GOT3 (cell line): ENCODE measurements around the gene ZBTB7B.
A peak's percentile ranks its signal among the peaks of the same experiment; 100 is the strongest.
"Not testable (repeated sequence)": the region's sequence is repeated elsewhere in the genome, so short reads cannot be mapped to it uniquely, and the experiment has no call there.

Experiments
- DNase-seq: peaks from one replicate; lab custom pipeline; 2025; ENCODE audit warnings: mixed read lengths; lab: John Stamatoyannopoulos, UW

Gene ZBTB7B

DNA sequence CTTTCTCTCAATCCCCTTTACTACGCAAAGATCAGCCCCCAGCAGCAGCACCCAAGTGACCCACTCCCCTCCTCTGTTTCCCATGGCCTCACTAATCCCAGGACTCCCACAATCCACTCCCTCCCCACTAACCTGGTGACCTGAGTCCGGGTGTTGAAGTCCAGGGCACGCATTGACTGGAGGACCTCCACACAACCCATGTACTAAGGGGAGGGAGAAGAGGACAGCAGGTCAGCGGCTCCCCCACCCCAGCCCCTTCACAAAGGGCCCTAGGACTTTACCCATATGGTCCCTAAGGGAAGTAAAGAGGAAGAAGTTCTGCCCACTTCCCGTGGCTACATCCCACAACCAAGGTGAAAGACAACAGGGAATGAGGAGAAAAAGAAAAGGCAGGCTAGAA is 33.4 kb upstream of the ZBTB7B start:
- no peak for DNase-seq

DNA sequence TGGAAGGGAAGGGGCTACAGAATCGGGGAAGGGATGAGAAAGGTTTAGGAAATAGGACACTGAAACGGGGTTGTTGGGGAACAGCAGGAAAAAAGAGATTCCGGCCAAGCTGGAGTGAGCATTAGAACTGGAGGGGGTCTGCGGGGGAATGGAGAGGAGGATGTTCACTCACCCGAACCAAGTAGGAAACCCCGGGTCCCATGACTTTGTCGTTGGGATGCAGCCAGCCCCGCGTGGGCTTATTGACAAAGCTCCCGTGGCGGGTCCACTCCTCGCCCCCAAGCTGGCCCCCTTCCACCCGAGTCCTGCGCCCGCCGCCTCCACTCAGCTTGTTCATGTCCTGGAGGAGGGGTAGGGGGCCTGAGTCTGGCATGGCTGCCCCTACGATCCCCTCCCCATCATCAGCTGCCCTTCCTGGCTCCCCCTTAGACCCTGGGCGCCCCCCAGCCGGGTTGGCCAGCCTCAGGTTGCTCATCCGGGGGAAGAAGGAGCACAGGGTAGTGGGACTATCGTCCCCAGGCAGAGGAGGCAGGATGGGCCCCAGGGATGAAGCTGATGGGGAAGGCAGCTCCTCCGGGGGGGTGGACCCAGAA is 32.6 kb upstream of the ZBTB7B start:
- no peak for DNase-seq

DNA sequence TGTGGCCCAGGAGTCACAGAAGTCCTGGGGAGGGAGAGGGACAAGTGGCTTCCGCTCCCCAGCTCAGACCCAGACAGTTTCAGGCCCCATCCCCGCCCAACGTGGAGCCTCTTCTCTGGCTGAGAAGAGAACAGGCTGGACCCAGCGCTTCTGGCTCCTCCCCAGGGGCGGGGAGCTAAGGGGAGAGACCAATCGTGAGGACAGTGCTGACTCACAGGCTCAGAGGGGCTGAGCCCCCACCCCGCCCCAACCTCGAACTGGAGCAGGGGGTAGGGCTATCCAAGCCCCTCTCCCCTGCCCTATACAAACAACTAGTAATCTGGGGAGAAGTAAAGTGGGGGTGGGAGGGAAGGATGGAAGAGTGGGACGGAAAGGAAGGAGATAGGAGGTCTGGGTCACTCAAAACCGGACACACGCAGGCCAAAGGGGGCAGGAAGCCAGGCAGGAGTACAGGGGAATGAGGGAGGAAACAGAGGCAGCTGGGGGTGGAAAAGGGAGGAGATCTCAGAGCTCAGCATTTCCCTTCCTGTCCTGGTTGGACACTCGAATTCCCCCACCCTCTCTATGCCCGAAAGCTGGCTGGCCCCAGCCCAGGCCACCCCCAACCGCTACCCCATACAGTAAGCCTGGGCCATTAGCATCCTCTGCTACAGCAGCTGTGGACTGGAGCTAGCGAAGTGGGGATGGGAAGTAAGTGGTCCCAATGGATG is 31.8 kb upstream of the ZBTB7B start, which contains the start of gene SHC1:
Gene SHC1, minus strand, starts transcription at position 117 of the 710 bp plus-strand sequence. CDS start 221 bp downstream, outside the sequence.
- DNase-seq = peak; percentile 69

DNA sequence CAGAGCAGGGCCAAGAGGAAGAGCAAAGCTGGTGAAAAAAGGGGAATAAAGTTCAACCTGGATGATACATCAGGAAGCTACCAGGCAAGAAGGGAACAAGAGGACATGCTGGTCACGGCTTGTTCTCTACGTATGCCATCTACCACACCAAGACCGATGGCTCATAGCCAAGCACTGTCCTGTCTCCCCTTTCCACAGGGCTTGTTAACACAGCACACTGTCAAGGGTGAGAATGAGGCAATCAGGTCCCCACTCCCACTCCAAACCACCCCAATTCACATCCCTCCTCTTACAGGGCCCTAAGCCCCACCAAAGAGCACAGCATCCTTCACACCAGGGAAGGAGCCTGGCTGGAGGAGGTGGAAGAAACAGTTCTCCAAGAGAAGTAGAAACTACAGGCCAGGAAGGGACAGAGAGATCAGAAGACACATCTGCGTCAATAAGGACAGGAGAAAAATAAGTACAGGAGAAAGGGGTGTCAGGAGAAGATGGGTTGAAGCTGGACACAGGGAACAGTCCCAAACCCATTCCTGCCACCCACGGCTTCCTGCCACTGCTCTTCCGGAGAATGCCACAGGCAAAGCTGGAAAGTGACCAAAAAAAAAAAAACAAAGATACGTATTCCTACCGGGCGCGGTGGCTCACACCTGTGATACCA is 31.1 kb upstream of the ZBTB7B start:
- no peak for DNase-seq

DNA sequence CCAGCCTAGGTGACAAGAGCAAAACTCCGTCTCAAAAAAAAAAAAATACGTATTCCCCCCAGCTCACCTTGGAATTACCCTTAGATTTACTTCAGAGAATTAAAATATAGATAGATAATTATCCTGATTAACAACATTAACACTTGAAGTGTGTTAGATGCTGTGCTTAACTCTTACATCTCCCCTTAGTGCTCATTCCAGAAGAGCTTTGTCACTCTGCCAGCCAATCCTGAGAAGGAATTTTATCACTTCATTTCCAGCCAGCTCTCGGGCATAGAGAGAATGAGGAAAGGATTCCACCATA is 30.4 kb upstream of the ZBTB7B start:
- DNase-seq = no peak

DNA sequence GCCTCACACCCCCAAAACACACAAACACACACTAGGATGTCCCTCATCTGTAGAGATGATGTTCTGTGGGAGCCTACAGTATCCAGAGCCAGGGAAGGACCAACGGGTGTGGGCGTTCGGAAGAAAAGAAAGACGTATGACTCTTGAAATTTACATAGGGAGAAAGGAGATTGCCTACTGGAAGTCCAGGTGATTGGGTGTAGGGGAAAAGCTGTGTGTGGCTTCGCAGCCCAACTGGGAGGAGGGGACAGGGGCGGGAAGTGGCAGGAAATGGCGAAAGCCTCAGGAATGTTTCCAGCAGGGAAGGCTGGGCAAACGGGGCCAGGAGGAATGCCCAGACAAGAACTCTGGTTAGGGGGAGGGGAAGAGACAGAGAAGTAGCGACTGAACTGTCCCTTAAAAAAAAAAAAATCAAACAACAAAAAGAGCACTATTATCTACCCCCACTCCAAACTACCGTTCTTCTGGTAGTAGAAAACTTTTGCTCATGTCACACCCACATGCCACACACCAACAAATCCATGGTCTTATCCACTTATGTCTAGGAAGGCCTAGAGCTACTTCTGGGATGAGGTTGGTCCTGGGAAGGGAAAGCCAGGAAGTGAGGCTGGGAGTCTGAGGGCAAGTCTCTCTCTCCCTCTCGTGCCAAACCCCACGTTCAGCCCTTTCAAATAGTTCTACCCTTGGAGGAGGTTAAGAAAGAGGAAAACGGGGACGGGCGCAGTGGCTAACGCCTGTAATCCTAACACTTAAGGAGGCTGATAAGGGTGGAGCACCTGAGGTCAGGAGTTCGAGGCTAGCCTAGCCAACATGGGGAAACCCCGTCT is 29.9 kb upstream of the ZBTB7B start:
- DNase-seq = no peak

DNA sequence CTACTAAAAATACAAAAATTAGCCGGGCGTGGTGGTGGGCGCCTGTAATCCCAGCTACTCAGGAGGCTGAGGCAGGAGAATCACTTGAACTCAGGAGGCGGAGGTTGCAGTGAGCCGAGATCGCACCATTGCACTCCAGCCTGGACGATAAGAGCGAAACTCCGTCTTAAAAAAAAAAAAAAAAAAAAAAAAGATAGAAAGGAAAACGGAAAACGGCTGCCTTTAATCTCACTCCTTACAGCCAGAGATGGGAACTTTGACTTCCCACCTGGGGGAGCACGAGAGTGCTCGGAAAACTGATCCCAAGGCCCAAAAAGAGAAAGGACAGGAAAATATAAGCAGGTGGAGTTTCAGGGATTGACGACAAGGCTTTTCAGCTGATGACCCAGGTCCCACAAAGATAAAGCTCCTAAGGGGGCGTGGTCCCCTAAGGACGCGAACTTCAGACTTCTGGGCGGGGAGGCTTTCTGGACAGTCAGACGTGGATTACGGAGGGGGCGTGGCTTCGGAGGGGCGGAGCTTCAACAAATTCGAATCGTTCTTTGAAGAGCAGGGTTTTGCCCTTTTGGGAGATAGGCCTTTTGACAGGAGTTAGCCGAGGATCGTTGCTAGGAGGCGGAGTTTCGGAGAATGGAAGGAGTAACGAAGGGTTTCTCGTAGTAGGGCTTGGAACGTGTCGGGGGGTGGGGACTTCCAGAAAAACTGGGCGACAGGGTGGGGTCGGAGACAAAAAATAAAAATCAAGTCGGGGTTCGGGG is 29.1 kb upstream of the ZBTB7B start:
- DNase-seq = peak; percentile 71

DNA sequence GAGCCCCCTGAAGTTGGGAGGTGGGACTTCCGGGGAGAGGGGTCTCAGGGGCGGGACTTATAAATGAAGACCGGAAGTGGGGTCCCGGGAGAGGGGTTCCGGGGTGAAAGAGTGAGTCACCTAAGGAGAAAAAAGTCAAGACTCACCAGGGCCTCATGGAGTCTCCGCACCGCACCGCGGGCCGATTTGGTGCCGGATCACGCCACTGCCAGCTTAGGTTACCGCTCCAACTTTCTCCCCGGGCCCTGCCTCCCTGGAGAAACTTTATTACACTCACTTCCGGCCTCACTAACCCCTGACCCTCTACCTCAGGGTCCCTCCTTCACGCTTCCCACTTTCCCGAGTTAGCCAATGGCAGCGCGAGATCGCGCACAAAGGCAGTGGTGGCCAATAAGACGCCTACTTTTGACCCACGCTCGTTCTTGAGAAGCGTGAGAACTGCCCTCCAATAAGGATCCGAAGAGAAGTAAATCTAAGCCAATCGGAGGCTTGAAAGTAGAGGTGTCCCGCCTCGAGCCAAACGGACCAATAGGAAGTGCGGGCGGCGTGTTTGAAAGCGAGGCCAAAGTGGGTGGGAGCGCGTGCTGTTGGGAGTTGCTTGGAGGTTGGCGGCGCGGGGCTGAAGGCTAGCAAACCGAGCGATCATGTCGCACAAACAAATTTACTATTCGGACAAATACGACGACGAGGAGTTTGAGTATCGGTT is 28.3 kb upstream of the ZBTB7B start, which contains the start of gene CKS1B:
Gene CKS1B, plus strand, starts transcription at position 580 of the 706 bp plus-strand sequence. Its CDS starts 65 bp downstream, at position 645.
- DNase-seq = peak; percentile 92

DNA sequence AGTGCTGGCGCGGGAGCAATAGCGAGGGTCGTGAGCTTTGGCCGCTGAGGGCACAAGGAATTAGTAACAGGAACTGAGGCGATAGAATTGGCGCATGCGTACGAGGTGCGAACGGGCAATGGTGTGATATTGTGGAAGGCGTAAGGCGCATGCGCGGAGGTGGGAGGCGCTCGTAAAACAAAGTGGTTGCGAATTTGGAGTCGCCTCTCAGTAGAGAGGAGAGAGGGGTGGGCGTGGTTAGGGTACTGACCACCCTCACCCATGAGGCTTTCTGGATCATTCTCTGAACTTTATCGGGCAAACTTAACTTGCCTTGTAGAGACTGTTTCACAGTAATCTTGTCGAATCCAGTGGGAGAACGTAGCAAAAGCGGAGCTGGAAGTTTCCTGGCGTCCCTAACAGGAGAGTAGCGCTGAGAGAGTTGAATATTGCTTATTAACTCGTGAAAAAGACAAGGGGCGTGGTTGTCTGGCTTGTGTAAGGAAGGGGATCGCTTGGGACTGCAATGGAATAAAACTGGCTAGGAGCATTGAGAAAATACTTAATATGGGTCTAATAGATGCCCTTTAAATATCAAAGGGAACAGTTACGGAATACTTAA is 27.7 kb upstream of the ZBTB7B start:
- DNase-seq = peak; percentile 92

DNA sequence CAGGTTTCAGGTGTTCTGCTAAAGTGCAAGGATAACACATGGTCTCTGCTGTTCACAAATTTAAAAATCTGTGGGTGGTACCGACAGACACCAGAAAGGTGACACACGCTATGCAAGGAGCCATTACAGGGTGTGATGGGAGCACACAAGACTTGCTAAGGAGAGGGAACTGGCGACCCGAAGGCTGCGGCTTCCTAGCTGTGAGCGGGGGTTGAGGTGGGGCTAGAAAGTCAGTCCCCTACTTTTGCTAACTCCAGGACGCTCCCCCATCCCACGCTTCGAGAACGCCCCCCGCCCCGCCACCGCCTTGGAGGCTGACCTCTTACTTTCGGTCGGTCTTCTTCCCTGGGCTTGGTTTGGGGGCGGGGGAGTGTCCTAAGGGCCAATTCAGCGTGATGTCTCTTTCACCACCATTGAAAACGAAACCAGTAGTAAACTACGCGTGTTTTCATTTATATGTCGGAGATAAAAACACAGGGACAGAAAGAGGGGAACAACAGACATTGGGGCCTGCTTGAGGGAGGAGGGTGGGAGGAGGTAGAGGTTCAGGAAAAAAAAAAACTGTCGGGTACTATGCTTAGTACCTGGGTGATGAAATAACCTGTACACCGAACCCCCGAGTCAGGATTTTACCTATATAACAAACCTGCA is 27.1 kb upstream of the ZBTB7B start:
- no peak for DNase-seq

DNA sequence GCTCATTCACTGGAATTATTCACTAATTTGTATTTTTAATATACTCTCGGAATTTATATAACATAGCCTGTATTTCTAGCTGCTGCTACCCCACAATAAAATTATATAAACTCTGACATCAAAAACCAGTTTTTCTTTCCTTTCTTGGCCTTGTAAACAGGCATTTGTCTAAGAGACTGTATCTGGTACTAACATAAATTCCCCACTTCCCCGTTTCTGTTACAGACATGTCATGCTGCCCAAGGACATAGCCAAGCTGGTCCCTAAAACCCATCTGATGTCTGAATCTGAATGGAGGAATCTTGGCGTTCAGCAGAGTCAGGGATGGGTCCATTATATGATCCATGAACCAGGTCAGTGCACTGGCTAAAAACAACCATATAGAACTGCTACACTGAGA is 24.8 kb upstream of the ZBTB7B start:
- not testable (repeated sequence) for DNase-seq

DNA sequence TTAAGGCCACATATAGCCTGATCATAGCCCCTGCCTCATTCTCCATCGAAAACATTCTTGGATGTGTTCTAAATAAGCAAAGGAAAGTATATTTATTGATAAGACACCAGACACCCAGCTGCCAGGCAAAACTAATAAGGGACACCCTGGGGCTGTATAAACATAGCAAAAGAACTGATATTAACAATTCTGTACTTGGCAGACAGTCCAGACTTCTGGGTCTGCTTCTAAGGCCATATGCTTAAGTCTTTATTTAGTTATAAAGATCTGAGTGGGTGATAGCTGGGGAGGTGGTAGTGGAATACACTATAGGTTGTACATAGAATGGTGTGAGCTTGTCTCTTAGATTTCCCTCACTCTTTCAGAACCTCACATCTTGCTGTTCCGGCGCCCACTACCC is 24.2 kb upstream of the ZBTB7B start:
- DNase-seq = no peak

DNA sequence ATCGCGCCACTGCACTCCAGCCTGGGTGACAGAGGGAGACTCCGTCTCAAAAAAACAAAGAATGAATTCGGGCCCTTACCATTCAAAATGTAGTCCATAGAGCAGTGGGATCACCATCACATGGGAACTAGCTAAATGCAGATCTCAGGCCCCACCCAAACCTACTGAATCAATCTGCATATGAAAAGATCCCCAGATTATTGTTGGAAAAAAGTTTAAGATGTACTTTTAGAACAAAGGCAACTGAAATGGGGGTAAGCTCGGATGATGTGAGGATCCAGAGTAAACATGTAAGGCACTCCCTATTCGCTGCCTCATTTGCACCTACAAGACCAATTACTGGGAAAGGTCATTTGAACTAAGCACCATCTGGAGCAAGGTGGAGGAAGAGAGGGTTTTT is 20.3 kb upstream of the ZBTB7B start:
- DNase-seq = no peak

DNA sequence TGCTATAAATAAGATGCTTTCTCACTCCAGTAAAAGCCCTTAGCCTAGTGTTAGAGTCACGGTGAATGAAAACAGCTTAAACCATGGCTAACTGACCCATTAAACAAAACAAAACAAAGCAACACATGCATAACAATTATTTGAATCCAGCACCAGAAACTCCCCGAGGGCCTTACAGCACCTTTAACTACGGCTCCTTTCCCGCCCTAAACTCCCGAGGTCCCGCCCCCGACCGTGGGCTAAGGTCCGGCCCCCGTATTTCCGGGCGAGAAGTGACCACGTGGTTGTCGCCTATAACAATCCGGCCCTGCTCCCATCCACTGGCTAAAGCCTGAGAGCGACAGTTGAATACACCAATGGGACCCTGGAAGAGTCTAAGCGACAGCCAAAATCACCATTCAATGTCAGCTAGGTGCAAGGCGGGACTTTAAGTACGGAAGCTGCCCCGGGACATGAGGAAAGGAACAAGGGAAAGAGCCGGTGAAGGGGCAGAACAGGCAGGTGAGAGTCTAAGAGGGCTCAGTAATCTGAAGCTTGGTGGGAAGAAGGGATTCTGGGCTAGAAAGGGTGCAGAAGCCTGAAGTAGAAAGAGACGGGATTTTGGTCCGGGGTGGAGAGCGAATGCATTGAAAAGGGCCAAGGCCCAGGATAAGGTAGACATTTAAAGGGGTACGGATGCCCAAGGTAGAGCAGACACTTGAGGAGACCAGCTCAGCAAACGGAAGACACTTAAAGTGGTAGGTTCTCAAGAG is 19.5 kb upstream of the ZBTB7B start, which contains the start of gene FLAD1:
Gene FLAD1, plus strand, starts transcription at position 448 of the 752 bp plus-strand sequence. CDS start 351 bp downstream, outside the sequence.
- peak; percentile 84 for DNase-seq

DNA sequence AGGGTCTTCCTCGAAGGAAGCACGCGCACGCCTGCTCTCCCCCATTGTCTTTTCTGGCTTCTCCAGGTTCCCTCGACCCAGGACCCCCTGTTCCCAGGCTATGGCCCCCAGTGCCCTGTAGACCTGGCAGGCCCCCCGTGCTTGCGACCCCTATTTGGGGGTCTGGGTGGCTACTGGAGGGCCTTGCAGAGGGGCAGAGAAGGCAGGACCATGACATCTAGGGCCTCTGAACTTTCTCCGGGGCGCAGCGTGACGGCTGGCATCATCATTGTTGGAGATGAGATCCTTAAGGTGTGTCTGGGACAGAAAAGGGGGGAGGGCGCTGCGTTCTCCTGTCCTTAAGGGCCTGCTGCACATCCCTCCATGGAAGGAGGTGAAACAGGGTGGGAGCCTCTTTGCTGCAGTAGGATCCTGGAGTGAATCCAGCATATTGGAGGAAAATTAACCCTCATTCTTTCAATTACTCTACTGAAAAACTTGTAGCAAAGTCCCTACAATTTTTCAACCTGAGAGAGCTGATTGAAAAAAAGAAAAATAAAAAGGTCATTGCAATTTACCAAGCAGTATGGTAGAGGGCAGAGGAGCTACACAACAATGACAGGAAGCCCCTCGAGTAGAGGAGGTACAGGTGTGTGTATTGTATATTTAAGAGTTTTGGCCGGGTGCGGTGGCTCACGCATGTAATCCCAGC is 18.7 kb upstream of the ZBTB7B start:
- DNase-seq = no peak

DNA sequence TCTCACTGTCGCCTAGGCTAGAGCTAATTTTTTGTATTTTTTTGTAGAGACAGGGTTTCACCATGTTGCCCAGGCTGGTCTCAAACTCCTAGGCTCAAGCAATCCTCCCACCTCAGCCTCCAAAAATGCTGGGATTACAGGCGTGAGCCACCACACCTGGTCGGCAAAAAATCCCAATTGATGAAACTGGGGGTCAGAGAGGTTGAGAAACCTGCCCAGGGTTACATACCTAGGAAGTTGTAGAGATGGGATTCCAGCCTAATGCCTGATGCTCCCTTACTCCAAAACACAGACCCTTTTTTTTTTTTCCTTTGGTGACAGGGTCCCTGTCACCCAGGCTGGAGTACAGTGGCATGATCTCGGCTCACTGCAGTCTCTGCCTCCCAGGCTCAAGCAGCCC is 15.9 kb upstream of the ZBTB7B start:
- DNase-seq = not testable (repeated sequence)

DNA sequence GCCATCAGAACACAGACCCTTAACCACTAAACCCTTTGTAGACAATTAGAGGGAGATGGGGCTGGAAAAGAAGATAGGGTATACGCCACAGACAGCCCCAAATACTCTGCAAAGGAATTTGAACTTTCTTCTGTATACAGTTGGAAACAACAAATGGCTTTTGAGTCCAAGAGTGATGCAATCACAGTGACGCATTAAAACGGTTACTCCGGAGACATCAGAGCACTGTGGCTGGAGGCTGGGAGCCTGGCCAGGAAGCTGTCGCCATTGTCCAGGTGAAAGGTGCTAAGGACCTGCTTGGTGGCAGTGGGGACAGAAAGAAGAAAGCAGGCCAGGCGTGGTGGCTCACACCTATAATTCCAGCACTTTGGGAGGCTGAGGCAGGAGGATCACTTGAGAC is 15.3 kb upstream of the ZBTB7B start:
- no peak for DNase-seq
